SK-N-SH (cell line): ENCODE measurements around the gene TAF5. TPM values are rescaled to one million over a fixed set of nuclear protein-coding genes. Genes with fewer than 3 reads are reported as not detected.

Experiments used
- CTCF ChIA-PET: fragments of 300-600, 350-600 bp; formaldehyde crosslinking; extraction: SDS; loops from one replicate; lab custom pipeline; 2021; lab: Yijun Ruan, JAX
- POLR2A ChIA-PET: fragments of 350-600 bp; sonication (Branson Sonifier 250); formaldehyde crosslinking; extraction: SDS; loops from one replicate; lab custom pipeline; 2020; ENCODE audit warnings: antibody characterized with exemption, inconsistent platforms; lab: Yijun Ruan, JAX
- DNase-seq: peaks from one replicate; pipeline ENCODE4 v3.0.0; 2012
- H2AFZ ChIP-seq: fragments of 200-600 bp; sonication (generic); 2 replicates; pipeline ENCODE4 v1.8.1; 2016; ENCODE audit warnings: antibody characterized with exemption, mild to moderate bottlenecking, low read depth
- H3F3A ChIP-seq: fragments of 200-600 bp; sonication (generic); replicated peaks from 2 replicates; pipeline ENCODE3; 2016; ENCODE audit warnings: antibody characterized with exemption, mild to moderate bottlenecking; ENCODE audit not compliant: insufficient read depth
- H3K27ac ChIP-seq, 2 experiments: fragments of 200-500 bp in 1 of 2; fragments of 200-600 bp in 1 of 2; sonication (Bioruptor generic) in 1 of 2; sonication (generic), shearing (Covaris generic) in 1 of 2; 2 replicates each; pipeline versions ENCODE4 v1.5.1 to v1.6.1; 2014 to 2016; ENCODE audit warnings: low read depth in 2 of 2, inconsistent platforms in 1 of 2, low read length in 1 of 2, mild to moderate bottlenecking in 1 of 2, mixed read lengths in 1 of 2
- H3K27me3 ChIP-seq: fragments of 200-600 bp; sonication (generic), shearing (Covaris generic); 2 replicates; pipeline ENCODE4 v1.6.1; 2016; ENCODE audit warnings: mixed run types; ENCODE audit not compliant: insufficient read depth
- H3K36me3 ChIP-seq, 2 experiments: fragments of 200-500 bp in 1 of 2; fragments of 200-600 bp in 1 of 2; sonication (Bioruptor generic) in 1 of 2; sonication (generic) in 1 of 2; replicated peaks in 1 of 2; 2 replicates each; pipeline versions ENCODE3 to v1.5.1; 2014 to 2016; ENCODE audit warnings: low read length in 1 of 2, mild to moderate bottlenecking in 1 of 2; ENCODE audit not compliant: insufficient read depth in 2 of 2, control insufficient read depth in 1 of 2
- H3K4me1 ChIP-seq, 2 experiments: fragments of 200-500 bp in 1 of 2; fragments of 200-600 bp in 1 of 2; sonication (Bioruptor generic) in 1 of 2; sonication (generic), shearing (Covaris generic) in 1 of 2; 2 replicates each; pipeline versions ENCODE4 v1.5.1 to v1.6.1; 2014 to 2016; ENCODE audit warnings: low read depth in 1 of 2, low read length in 1 of 2, mixed run types in 1 of 2; ENCODE audit not compliant: insufficient read depth in 2 of 2, control insufficient read depth in 1 of 2
- H3K4me2 ChIP-seq: fragments of 200-600 bp; sonication (generic), shearing (Covaris generic); 2 replicates; pipeline ENCODE4 v1.6.1; 2017; ENCODE audit warnings: mixed run types
- H3K4me3 ChIP-seq, 2 experiments: fragments of 200-500 bp in 1 of 2; fragments of 200-600 bp in 1 of 2; sonication (Bioruptor generic) in 1 of 2; sonication (generic), shearing (Covaris generic) in 1 of 2; 2 replicates each; pipeline versions ENCODE4 v1.5.1 to v1.8.1; 2014 to 2016; ENCODE audit warnings: low read depth in 2 of 2, inconsistent platforms in 1 of 2, low read length in 1 of 2, mild to moderate bottlenecking in 1 of 2, mixed read lengths in 1 of 2, moderate library complexity in 1 of 2
- H3K79me2 ChIP-seq: fragments of 200-600 bp; sonication (generic); 2 replicates; pipeline ENCODE4 v1.8.1; 2017; ENCODE audit warnings: mild to moderate bottlenecking; ENCODE audit not compliant: insufficient read depth
- H3K9ac ChIP-seq: fragments of 200-600 bp; sonication (generic); 2 replicates; pipeline ENCODE4 v1.6.1; 2017; ENCODE audit warnings: mixed run types
- H3K9me2 ChIP-seq: fragments of 200-600 bp; sonication (generic); 2 replicates; pipeline ENCODE4 v1.6.1; 2017; ENCODE audit warnings: mixed run types
- H3K9me3 ChIP-seq: fragments of 200-600 bp; sonication (generic); 2 replicates; pipeline ENCODE4 v1.6.1; 2017; ENCODE audit warnings: mixed run types, mild to moderate bottlenecking, moderate library complexity
- H4K20me1 ChIP-seq: fragments of 200-600 bp; sonication (generic); 2 replicates; pipeline ENCODE4 v1.6.1; 2017; ENCODE audit warnings: mild to moderate bottlenecking, mixed run types; ENCODE audit not compliant: insufficient read depth
- EZH2phosphoT487 ChIP-seq: fragments of 200-600 bp; sonication (generic); IDR thresholded peaks from 2 replicates; pipeline ENCODE4 v1.6.1; 2017; ENCODE audit warnings: low read depth, mixed run types, mild to moderate bottlenecking, antibody characterized with exemption, moderate library complexity, borderline replicate concordance
- FOSL2 ChIP-seq: IDR thresholded peaks from 2 replicates; pipeline ENCODE4 v1.4.0; 2012; ENCODE audit warnings: low read depth, mild to moderate bottlenecking, moderate library complexity, borderline replicate concordance
- FOXJ3 ChIP-seq: sonication (generic); formaldehyde crosslinking; IDR thresholded peaks from 2 replicates; pipeline ENCODE4 v1.5.1; 2020; ENCODE audit warnings: mild to moderate bottlenecking, missing genetic modification reagents
- GATA2 ChIP-seq: sonication (generic); formaldehyde crosslinking; IDR thresholded peaks from 2 replicates; pipeline ENCODE4 v1.5.0; 2020; ENCODE audit warnings: mild to moderate bottlenecking, missing genetic modification reagents
- IRF3 ChIP-seq: fragments of 150-350 bp; IDR thresholded peaks from 2 replicates; pipeline ENCODE4 v1.6.1; 2016; ENCODE audit warnings: mild to moderate bottlenecking, low read depth, low read length
- JUND ChIP-seq: IDR thresholded peaks from 2 replicates; pipeline ENCODE4 v1.4.0; 2012
- MEF2A ChIP-seq: IDR thresholded peaks from 2 replicates; pipeline ENCODE4 v1.4.0; 2012; ENCODE audit warnings: low read depth, borderline replicate concordance
- MXI1 ChIP-seq: IDR thresholded peaks from 2 replicates; pipeline ENCODE4 v1.6.1; 2012; ENCODE audit warnings: mild to moderate bottlenecking, low read depth, low read length, improper control_type of control experiment
- NFIC ChIP-seq: IDR thresholded peaks from 2 replicates; pipeline ENCODE4 v1.4.0; 2012; ENCODE audit warnings: borderline replicate concordance
- PBX3 ChIP-seq: IDR thresholded peaks from 2 replicates; pipeline ENCODE4; 2012
- RAD21 ChIP-seq: IDR thresholded peaks from 2 replicates; pipeline ENCODE4 v1.6.1; 2012; ENCODE audit warnings: mild to moderate bottlenecking, low read length
- RCOR1 ChIP-seq: fragments of 150-350 bp; IDR thresholded peaks from 2 replicates; pipeline ENCODE4 v1.6.1; 2017; ENCODE audit warnings: antibody characterized with exemption, low read length
- REST ChIP-seq: IDR thresholded peaks from 2 replicates; pipeline ENCODE4 v1.6.1; 2012; ENCODE audit warnings: mild to moderate bottlenecking, low read depth, low read length, moderate library complexity
- RFX5 ChIP-seq: IDR thresholded peaks from 2 replicates; pipeline ENCODE4 v1.6.1; 2012; ENCODE audit warnings: mild to moderate bottlenecking, improper control_type of control experiment, low read length
- SIN3A ChIP-seq: IDR thresholded peaks from 2 replicates; pipeline ENCODE4 v1.6.1; 2012; ENCODE audit warnings: low read depth, mild to moderate bottlenecking, low read length, moderate library complexity, borderline replicate concordance
- TAF1 ChIP-seq: IDR thresholded peaks from 2 replicates; pipeline ENCODE4 v1.6.1; 2012; ENCODE audit warnings: low read depth, mild to moderate bottlenecking, low read length, moderate library complexity, borderline replicate concordance
- WGBS: methylation state at CpG from one replicate; pipeline ENCODE4 v1.1.6; 2017; ENCODE audit warnings: low lambda C conversion rate; 5-methylcytosine and 5-hydroxymethylcytosine counted together
- polyA plus RNA-seq, 3 experiments: library from polyadenylated mRNA; depleted of rRNA; stranded (reverse); fragments of >200 nt; gene quantifications; 2 replicates each; pipeline ENCODE4 v1.2.3, GENCODE V29; 2012

Gene TAF5
- polyA plus RNA-seq, 1 of the 3 experiments (the other 2 are of a cell fraction) = 1.3 TPM

- peaks cover 0 to 3% of the 10 kb centered on the region in 2 experiments; a peak in 1 of 4 replicates for H3K4me1 ChIP-seq
- WGBS = 93% methylated on average over 3 of the region's 3 CpGs
- H3K27ac ChIP-seq = no peak overlapping the region
- H3K9me2 ChIP-seq = no peaks in the 10 kb centered on the region
- H3K27me3 ChIP-seq = no peaks in the 10 kb centered on the region
- H3K4me3 ChIP-seq = no peak overlapping the region
- POLR2A ChIA-PET = no interaction called here
- H3K9me3 ChIP-seq = no peaks in the 10 kb centered on the region
- CTCF ChIA-PET = interaction anchor here (1.6 kb wide), 1 partner anchor 43 kb away, joined by 6 read pairs; no protein-coding TSS in a partner anchor
- no peak overlapping the region for H3K4me2 ChIP-seq
- no peaks in the 10 kb centered on the region for H4K20me1 ChIP-seq
- H3K79me2 ChIP-seq = peaks cover 37% of the 10 kb centered on the region
- no peak for DNase-seq
- no peak overlapping the region for H2AFZ ChIP-seq
- H3K9ac ChIP-seq = no peak overlapping the region
- peaks cover 6 to 28% of the 10 kb centered on the region in 2 experiments for H3K36me3 ChIP-seq
- H3F3A ChIP-seq = peaks cover 10% of the 10 kb centered on the region
- TF ChIP-seq FOXJ3 (CRISPR knock-in tag) = no peak
- TF ChIP-seq RCOR1 = no peak
- TF ChIP-seq RFX5 = no peak
- TF ChIP-seq PBX3 = no peak
- TF ChIP-seq MXI1 = no peak
- TF ChIP-seq FOSL2 = no peak
- TF ChIP-seq REST = no peak
- no peak for TF ChIP-seq MEF2A
- TF ChIP-seq GATA2 = no peak
- TF ChIP-seq TAF1 = no peak
- TF ChIP-seq NFIC = no peak
- TF ChIP-seq SIN3A = no peak
- no peak for TF ChIP-seq EZH2phosphoT487
Observed at GRCh38 chr10:103373544-103373943, 5.8 kb downstream of the TAF5 start.

- ChIA-PET CTCF (interaction anchor here (1.6 kb wide), 1 partner anchor 43 kb away, joined by 6 read pairs; no protein-coding TSS in a partner anchor), POLR2A (no interaction called here)
- peaks cover 31% of the 10 kb centered on the region for H3K79me2 ChIP-seq
- no peaks in the 10 kb centered on the region for H3K9me2 ChIP-seq
- 100% methylated on average over 5 of the region's 5 CpGs for WGBS
- H3K9ac ChIP-seq = no peak overlapping the region
- peaks cover 6 to 28% of the 10 kb centered on the region in 2 experiments for H3K36me3 ChIP-seq
- no peak overlapping the region for H3K4me2 ChIP-seq
- peaks cover 0 to 2% of the 10 kb centered on the region in 2 experiments; a peak in 1 of 4 replicates for H3K4me1 ChIP-seq
- H3K4me3 ChIP-seq = no peak overlapping the region
- no peak for DNase-seq
- H3K27me3 ChIP-seq = no peaks in the 10 kb centered on the region
- H3K27ac ChIP-seq = no peak overlapping the region
- peaks cover 4% of the 10 kb centered on the region for H3F3A ChIP-seq
- H4K20me1 ChIP-seq = no peaks in the 10 kb centered on the region
- no peaks in the 10 kb centered on the region for H3K9me3 ChIP-seq
- H2AFZ ChIP-seq = no peak overlapping the region
- TF ChIP-seq REST (no peak), PBX3 (no peak), MEF2A (no peak), GATA2 (no peak), JUND (no peak), IRF3 (no peak), RAD21 (no peak)
Observed at GRCh38 chr10:103374263-103374662, 6.5 kb downstream of the TAF5 start.
